Measurements from ENCODE around the gene APOL6.
A peak's percentile ranks its signal among the peaks of the same experiment; 100 is the strongest.
"Not testable (repeated sequence)": the region's sequence is repeated elsewhere in the genome, so short reads cannot be mapped to it uniquely, and the experiment has no call there.

The APOL6 gene

GRCh38 chr22:35618427-35619223, 29.6 kb upstream of the APOL6 start:
- DNase-seq: no peak

GRCh38 chr22:35619336-35620094, 28.7 kb upstream of the APOL6 start:
- DNase-seq: no peak

GRCh38 chr22:35620624-35621251, 27.5 kb upstream of the APOL6 start:
- no peak for DNase-seq

GRCh38 chr22:35621451-35621850, 26.8 kb upstream of the APOL6 start:
- no peak for DNase-seq

- DNase-seq: no peak
These were observed 25.9 kb upstream of the APOL6 start for GRCh38 chr22:35622191-35622913.

- DNase-seq: not testable (repeated sequence)
These were observed 24.4 kb upstream of the APOL6 start for GRCh38 chr22:35623885-35624284.

- DNase-seq: no peak
These were observed 23.7 kb upstream of the APOL6 start for GRCh38 chr22:35624547-35624946.

- no peak for DNase-seq
These were observed 22.3 kb upstream of the APOL6 start for GRCh38 chr22:35625763-35626432.

- peak; percentile 75 for DNase-seq
These were observed 20.8 kb upstream of the APOL6 start for GRCh38 chr22:35627267-35628041.

GRCh38 chr22:35628732-35629131, 19.5 kb upstream of the APOL6 start:
- DNase-seq: no peak

GRCh38 chr22:35629406-35630216, 18.6 kb upstream of the APOL6 start:
- peak; percentile 70 for DNase-seq

- no peak for DNase-seq
These were observed 17.9 kb upstream of the APOL6 start for GRCh38 chr22:35630387-35630793.

- no peak for DNase-seq
These were observed 17.4 kb upstream of the APOL6 start for GRCh38 chr22:35630891-35631290.

GRCh38 chr22:35631597-35631996, 16.6 kb upstream of the APOL6 start:
- DNase-seq: peak; percentile 55

- DNase-seq: no peak
These were observed 15.3 kb upstream of the APOL6 start for GRCh38 chr22:35632935-35633334.

GRCh38 chr22:35633520-35633919, 14.7 kb upstream of the APOL6 start:
- no peak for DNase-seq

- DNase-seq: no peak
These were observed 14.2 kb upstream of the APOL6 start for GRCh38 chr22:35634015-35634414.

GRCh38 chr22:35634943-35635540, 13.2 kb upstream of the APOL6 start:
- no peak for DNase-seq

- DNase-seq: no peak
These were observed 11.0 kb upstream of the APOL6 start for GRCh38 chr22:35637254-35637653.

GRCh38 chr22:35638001-35638400, 10.2 kb upstream of the APOL6 start:
- DNase-seq: no peak
